ENCODE results near the gene E2F8. TPM values are rescaled to one million over a fixed set of nuclear protein-coding genes. Genes with fewer than 3 reads are reported as not detected.

The E2F8 gene
- total and polyA plus RNA-seq, 2 donors (not counting 3 experiments of a cell fraction or from before 2014, with no cell fraction given) = 6.5 to 19.1 TPM

DNA sequence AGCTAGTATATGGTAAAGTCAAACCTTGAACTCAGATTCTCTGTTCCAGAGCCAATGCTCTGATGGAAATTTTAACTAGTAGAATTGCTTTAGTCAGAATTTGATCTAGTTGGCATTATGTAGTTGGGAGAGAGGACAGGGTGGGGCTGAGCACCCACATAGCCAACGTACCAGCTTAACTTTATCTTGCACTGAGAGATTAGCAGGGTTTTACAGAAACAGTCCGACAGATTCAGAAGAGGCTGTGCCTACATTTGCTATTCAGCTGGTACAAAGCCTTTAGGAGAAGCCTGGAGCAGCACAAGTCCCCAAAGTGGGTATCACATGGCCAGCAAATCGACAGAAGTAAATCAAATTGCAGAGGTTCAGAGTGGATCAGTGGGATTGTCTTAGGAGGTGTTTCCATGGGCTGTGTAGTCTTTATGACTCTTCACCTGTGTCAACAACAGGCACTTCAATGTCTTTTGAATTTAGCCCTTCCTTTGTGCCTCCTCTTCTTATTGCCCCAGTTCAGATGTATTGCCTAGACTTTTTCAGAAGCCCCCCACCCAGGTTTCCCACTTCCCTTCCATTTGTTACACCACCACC, 31.7 kb downstream of the E2F8 start:
- H3K4me1 ChIP-seq (ENCODE audit: control insufficient read depth, extremely low read depth, insufficient read depth, low read length) = no peaks in the 10 kb centered on the region
- no peaks in the 10 kb centered on the region for H3K9me1 ChIP-seq (replicated peaks; ENCODE audit: control insufficient read depth, extremely low read depth, insufficient read depth, low read length)
- no peak overlapping the region for H3K4me3 ChIP-seq (replicated peaks in 1 of 3; ENCODE audit: insufficient read depth in 1 of 3, low read depth in 1 of 3, low read length in 3 of 3)
- no peaks in the 10 kb centered on the region for H4K20me1 ChIP-seq (replicated peaks; ENCODE audit: control insufficient read depth, extremely low read depth, insufficient read depth, low read length)
- no peak for TF ChIP-seq EZH2 (IDR thresholded peaks at IDR 0.05; ENCODE audit: borderline replicate concordance, low read depth, low read length, severe bottlenecking)
- TF ChIP-seq POLR2A (IDR thresholded peaks at IDR 0.05; ENCODE audit: low read depth, low read length) = no peak
- TF ChIP-seq, protein P1, sequence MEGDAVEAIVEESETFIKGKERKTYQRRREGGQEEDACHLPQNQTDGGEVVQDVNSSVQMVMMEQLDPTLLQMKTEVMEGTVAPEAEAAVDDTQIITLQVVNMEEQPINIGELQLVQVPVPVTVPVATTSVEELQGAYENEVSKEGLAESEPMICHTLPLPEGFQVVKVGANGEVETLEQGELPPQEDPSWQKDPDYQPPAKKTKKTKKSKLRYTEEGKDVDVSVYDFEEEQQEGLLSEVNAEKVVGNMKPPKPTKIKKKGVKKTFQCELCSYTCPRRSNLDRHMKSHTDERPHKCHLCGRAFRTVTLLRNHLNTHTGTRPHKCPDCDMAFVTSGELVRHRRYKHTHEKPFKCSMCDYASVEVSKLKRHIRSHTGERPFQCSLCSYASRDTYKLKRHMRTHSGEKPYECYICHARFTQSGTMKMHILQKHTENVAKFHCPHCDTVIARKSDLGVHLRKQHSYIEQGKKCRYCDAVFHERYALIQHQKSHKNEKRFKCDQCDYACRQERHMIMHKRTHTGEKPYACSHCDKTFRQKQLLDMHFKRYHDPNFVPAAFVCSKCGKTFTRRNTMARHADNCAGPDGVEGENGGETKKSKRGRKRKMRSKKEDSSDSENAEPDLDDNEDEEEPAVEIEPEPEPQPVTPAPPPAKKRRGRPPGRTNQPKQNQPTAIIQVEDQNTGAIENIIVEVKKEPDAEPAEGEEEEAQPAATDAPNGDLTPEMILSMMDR (IDR thresholded peaks at IDR 0.05; ENCODE audit: extremely low read depth in 1 of 2, insufficient read depth in 1 of 2, low read depth in 1 of 2, low read length in 2 of 2) = no peak
- TF ChIP-seq MYC (IDR thresholded peaks at IDR 0.05; ENCODE audit: low read depth, low read length) = no peak
- TF ChIP-seq GATA2 (IDR thresholded peaks at IDR 0.05; ENCODE audit: insufficient read depth, insufficient read length, low read depth, low read length) = no peak
- TF ChIP-seq, protein P2, sequence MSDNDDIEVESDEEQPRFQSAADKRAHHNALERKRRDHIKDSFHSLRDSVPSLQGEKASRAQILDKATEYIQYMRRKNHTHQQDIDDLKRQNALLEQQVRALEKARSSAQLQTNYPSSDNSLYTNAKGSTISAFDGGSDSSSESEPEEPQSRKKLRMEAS (IDR thresholded peaks at IDR 0.05; ENCODE audit: insufficient read depth, insufficient read length) = no peak
- no peak for TF ChIP-seq JUN (IDR thresholded peaks at IDR 0.05; ENCODE audit: borderline replicate concordance, insufficient read depth, insufficient read length, low read depth)
- no peak for TF ChIP-seq FOS (IDR thresholded peaks at IDR 0.05; ENCODE audit: borderline replicate concordance, insufficient read depth, low read length)
- no peak for TF ChIP-seq POLR2AphosphoS5 (IDR thresholded peaks at IDR 0.05; ENCODE audit: insufficient read depth, low read depth, low read length)
- no peaks in the 10 kb centered on the region for H3K36me3 ChIP-seq (ENCODE audit: control insufficient read depth in 2 of 2, extremely low read depth in 1 of 2, insufficient read depth in 2 of 2, low read length in 2 of 2)
- no peak overlapping the region for H3K9ac ChIP-seq (replicated peaks; ENCODE audit: extremely low read depth, insufficient read depth, low read length)
- no TSS peak for BruUV-seq (replicated peaks)
- no peak overlapping the region for H3K27ac ChIP-seq (ENCODE audit: insufficient read depth, low read depth, low read length)
- ChIA-PET POLR2A (no interaction called here), CTCF (interaction anchor here (1.6 kb wide), 1 partner anchor 18 kb away, joined by 3 read pairs; no protein-coding TSS in a partner anchor)
- dilution Hi-C loops (cut with MboI; ENCODE audit: extremely low pct_ligation_motif_present, low sequenced_read_pairs) (no loop called here), intact Hi-C loops (cut with micrococcal nuclease) (no loop called here)
- FAIRE-seq (no peak), DNase-seq (ENCODE audit: low read depth, low spot score) (no peak)
- H3K4me2 ChIP-seq (ENCODE audit: insufficient read depth, low read length) = no peak overlapping the region
- H3K9me3 ChIP-seq (replicated peaks; ENCODE audit: control insufficient read depth, insufficient read depth, low read length) = no peaks in the 10 kb centered on the region
- no peak overlapping the region for H2AFZ ChIP-seq (ENCODE audit: low read depth, low read length)
- H3K27me3 ChIP-seq (ENCODE audit: control insufficient read depth in 2 of 2, insufficient read depth in 2 of 2, low read length in 2 of 2) = peaks cover 14 to 21% of the 10 kb centered on the region in 2 experiments
- H3K79me2 ChIP-seq (ENCODE audit: control insufficient read depth, insufficient read depth, low read length) = no peaks in the 10 kb centered on the region

All from endothelial cell of umbilical vein (primary cell).